ENCODE measurements around the gene TMEM240. TPM values are rescaled to one million over a fixed set of nuclear protein-coding genes. Genes with fewer than 3 reads are reported as not detected.

Gene TMEM240
- total RNA-seq (2022; extraction: Qiagen RNA extraction): 0.37 to 0.80 TPM (median 0.47 TPM) in 5 replicates

DNA sequence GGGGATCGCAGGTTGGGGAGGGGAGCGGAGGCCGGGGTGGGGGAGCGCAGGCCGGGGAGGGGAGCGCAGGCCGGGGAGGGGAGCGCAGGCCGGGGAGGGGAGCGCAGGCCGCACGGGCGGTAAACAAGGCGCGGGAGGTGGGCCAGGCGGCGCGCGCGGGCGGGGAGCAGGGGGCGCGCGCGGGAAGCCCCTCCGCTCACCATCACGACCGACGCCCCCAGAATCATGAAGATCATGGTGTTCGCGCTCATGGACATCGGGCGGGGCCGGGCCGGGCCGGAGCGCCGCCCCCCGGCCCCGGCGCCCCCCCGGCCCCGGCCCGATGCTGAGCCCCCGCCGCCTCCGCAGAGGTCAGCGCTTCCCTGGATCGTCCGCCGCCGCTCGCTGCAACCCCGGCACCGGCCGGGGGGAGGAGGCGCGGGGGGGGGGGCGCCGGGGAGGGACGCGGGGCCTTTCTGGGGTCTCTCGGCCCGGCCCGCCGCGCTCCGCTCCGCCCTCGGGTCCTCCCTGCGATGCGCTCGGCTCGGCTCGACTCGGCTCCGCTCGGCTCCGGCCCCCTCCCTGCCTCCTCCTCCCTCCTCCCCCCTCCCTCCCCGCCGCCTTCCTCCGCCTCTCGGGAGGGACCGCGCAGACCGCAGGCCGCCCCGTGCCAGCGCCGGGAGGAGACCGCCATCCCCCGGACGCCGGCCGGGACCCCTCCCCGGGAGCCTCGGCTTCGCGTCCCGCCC lies at the start of gene TMEM240:
TSS of gene TMEM240 (minus strand) at position 535 of the 728 bp plus-strand sequence. CDS start at position 257, 278 bp downstream.

DNA sequence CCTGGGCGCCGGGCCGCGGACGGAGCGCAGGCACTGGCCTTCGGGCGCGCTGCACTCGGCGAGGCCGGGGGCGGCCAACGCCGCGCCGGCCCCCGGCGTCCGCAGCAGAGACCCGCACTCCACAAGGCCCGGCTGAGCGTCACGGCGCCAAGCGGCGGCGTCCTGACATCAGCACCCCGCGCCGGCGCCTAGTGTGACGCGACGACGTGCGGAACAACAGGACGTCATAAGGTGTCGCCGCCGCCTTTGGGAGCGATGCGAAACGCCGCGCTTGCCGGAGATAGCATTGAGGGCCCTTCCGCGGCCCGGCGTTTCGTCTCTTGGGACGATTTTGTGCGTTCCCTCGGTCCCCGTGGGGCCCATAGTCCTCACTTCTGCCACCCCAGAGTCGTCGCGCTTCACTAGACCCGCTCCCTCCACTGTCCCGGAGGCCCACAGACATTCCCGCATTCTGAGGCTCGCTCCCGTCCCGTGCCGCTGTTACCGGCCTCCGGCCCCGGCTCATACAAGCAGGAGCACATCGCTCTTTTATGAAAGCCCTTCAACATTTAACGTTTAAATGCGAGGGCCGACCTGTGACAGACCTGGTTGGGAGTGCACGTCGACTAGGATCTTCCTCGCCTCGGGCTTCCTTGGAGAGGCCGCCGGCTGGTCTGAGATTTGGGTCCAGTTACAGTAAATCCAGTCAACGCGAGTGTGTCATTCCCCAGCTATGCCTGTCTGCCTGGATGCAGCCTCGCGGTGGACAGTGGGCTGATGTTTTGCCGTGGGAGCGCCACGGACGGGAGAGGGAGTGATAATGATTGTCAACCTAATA lies 34.5 kb upstream of the TMEM240 start, which contains the start of gene SSU72:
TSS of gene SSU72 (minus strand) at position 143 of the 817 bp plus-strand sequence. CDS start 306 bp downstream, outside the sequence.

DNA sequence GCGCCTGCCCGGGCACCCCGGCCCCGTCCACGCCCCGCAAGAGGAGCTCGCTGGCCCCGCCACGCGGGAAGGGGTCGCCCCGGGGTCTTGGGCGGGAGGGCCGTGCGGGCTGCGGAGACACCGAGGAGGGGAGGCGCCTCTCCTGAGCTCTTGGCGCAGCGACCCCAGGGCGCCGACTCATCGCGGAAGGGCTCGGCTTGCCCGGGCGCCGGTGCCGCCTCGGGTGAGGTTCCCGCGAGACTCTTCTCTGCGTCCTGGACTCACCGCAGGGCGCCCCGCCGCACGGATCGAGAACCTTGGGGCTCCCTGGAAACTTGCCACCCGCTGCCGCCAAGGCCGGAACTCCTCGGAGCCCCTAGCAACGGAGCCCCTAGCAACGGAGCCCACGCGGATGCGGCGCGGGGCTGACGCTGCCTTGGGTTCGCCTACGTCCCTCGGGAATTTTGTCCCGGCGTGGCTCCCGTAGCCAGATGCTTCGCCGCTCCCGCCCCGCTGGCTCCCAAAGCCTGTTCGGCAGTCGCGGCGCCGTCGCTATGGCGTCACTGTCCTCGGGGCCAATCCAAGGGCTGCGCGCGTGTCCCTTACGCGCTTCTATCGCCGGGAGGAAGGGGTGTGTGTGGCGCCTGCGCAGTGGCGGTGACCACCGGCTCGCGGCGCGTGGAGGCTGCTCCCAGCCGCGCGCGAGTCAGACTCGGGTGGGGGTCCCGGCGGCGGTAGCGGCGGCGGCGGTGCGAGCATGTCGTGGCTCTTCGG lies 28.7 kb downstream of the TMEM240 start, which contains the start of gene ATAD3A:
TSS of gene ATAD3A (plus strand) at position 630 of the 753 bp plus-strand sequence. CDS start at position 737, 107 bp downstream.

Other genes starting within 250 kb of the TMEM240 start
- gene ACAP3, start 232.7 kb downstream of the TMEM240 start, total RNA-seq (2022; extraction: Qiagen RNA extraction): 10.6 to 21.4 TPM (median 20.6 TPM) in 5 replicates
- gene PUSL1, start 232.0 kb downstream of the TMEM240 start, total RNA-seq (2022; extraction: Qiagen RNA extraction): 17.0 to 27.7 TPM (median 26.5 TPM) in 5 replicates
- gene INTS11, start 216.0 kb downstream of the TMEM240 start, total RNA-seq (2022; extraction: Qiagen RNA extraction): 42.4 to 66.0 TPM (median 63.3 TPM) in 5 replicates
- gene CPTP, start 215.8 kb downstream of the TMEM240 start, total RNA-seq (2022; extraction: Qiagen RNA extraction): 15.8 to 23.0 TPM (median 21.1 TPM) in 5 replicates
- 0.12 to 0.17 TPM (median 0.14 TPM) in 5 replicates for gene TAS1R3, start 209.3 kb downstream of the TMEM240 start, total RNA-seq (2022; extraction: Qiagen RNA extraction)
- gene DVL1, start 191.2 kb downstream of the TMEM240 start, total RNA-seq (2022; extraction: Qiagen RNA extraction): 46.8 to 86.9 TPM (median 77.1 TPM) in 5 replicates
- gene MXRA8, start 182.1 kb downstream of the TMEM240 start, total RNA-seq (2022; extraction: Qiagen RNA extraction): 0.07 to 0.29 TPM (median 0.27 TPM) in 5 replicates
- gene AURKAIP1, start 165.4 kb downstream of the TMEM240 start, total RNA-seq (2022; extraction: Qiagen RNA extraction): 103 to 195 TPM (median 175 TPM) in 5 replicates
- 37.8 to 63.9 TPM (median 59.4 TPM) in 5 replicates for gene CCNL2, start 141.3 kb downstream of the TMEM240 start, total RNA-seq (2022; extraction: Qiagen RNA extraction)
- 128 to 150 TPM (median 137 TPM) in 5 replicates for gene MRPL20, start 133.3 kb downstream of the TMEM240 start, total RNA-seq (2022; extraction: Qiagen RNA extraction)
- 0.04 to 0.07 TPM (median 0.06 TPM) in 4 of 5 replicates, not detected in the other for gene ANKRD65, start 119.3 kb downstream of the TMEM240 start, total RNA-seq (2022; extraction: Qiagen RNA extraction)
- gene VWA1, start 104.9 kb downstream of the TMEM240 start, total RNA-seq (2022; extraction: Qiagen RNA extraction): 4.1 to 18.3 TPM (median 15.7 TPM) in 5 replicates
- not detected in 5 replicates for gene ATAD3C, start 90.9 kb downstream of the TMEM240 start, total RNA-seq (2022; extraction: Qiagen RNA extraction)
- 1.2 to 3.5 TPM (median 3.1 TPM) in 5 replicates for gene ATAD3B, start 68.9 kb downstream of the TMEM240 start, total RNA-seq (2022; extraction: Qiagen RNA extraction)
- gene ATAD3A, start 28.5 kb downstream of the TMEM240 start, total RNA-seq (2022; extraction: Qiagen RNA extraction): 28.8 to 40.6 TPM (median 38.0 TPM) in 5 replicates
- gene SSU72, start 34.2 kb upstream of the TMEM240 start, total RNA-seq (2022; extraction: Qiagen RNA extraction): 96.0 to 109 TPM (median 104 TPM) in 5 replicates
- gene FNDC10, start 59.5 kb upstream of the TMEM240 start, total RNA-seq (2022; extraction: Qiagen RNA extraction): 5.8 to 9.6 TPM (median 9.2 TPM) in 5 replicates
- 10.5 to 23.6 TPM (median 21.4 TPM) in 5 replicates for gene MIB2, start 74.9 kb upstream of the TMEM240 start, total RNA-seq (2022; extraction: Qiagen RNA extraction)
- 0.30 to 0.73 TPM (median 0.60 TPM) in 5 replicates for gene MMP23B, start 91.5 kb upstream of the TMEM240 start, total RNA-seq (2022; extraction: Qiagen RNA extraction)
- 24.4 to 27.5 TPM (median 27.0 TPM) in 5 replicates for gene CDK11B, start 118.4 kb upstream of the TMEM240 start, total RNA-seq (2022; extraction: Qiagen RNA extraction)
- gene SLC35E2B, start 152.2 kb upstream of the TMEM240 start, total RNA-seq (2022; extraction: Qiagen RNA extraction): 10.0 to 14.5 TPM (median 12.6 TPM) in 5 replicates
- 19.0 to 25.8 TPM (median 24.6 TPM) in 5 replicates for gene CDK11A, start 183.7 kb upstream of the TMEM240 start, total RNA-seq (2022; extraction: Qiagen RNA extraction)
- 28.6 to 40.1 TPM (median 39.5 TPM) in 5 replicates for gene NADK, start 237.8 kb upstream of the TMEM240 start, total RNA-seq (2022; extraction: Qiagen RNA extraction)

Data from A549 treated with CORT108297 at 1 μM for 4 hours (cell line).